Measurements from ENCODE around the gene PMIS2. TPM values are rescaled to one million over a fixed set of nuclear protein-coding genes. Genes with fewer than 3 reads are reported as not detected.

The PMIS2 gene
- total and polyA plus RNA-seq, 2 donors: not detected

DNA sequence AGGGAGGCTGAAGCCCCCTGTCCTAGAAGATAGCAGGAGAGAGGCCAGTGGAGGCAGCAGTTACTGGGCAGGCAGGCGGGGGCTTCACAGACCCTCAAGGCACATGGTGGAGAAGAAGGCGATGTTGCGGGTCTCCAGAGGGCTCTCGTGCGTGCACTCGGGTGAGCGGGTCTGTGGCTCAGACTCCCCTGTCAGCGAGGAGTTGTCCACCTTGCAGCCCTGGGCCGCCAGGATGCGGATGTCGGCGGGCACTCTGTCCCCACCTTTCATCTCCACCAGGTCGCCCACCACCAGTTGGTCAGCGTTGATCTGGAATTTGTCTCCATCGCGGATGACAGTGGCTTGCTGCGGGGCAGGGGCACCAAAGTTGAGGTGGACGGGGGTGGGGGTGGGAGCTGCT is 25.7 kb upstream of the PMIS2 start:
- no peak for DNase-seq (ENCODE audit: extremely low spot score)
- 90% methylated on average over 18 of the region's 18 CpGs for WGBS
- no peak overlapping the region for H3K27ac ChIP-seq (ENCODE audit: low read depth)
- H3K4me3 ChIP-seq (ENCODE audit: low read depth, low read length): no peak overlapping the region
- no peaks in the 10 kb centered on the region for H3K36me3 ChIP-seq (ENCODE audit: insufficient read depth)
- H3K4me1 ChIP-seq (ENCODE audit: insufficient read depth): no peaks in the 10 kb centered on the region

DNA sequence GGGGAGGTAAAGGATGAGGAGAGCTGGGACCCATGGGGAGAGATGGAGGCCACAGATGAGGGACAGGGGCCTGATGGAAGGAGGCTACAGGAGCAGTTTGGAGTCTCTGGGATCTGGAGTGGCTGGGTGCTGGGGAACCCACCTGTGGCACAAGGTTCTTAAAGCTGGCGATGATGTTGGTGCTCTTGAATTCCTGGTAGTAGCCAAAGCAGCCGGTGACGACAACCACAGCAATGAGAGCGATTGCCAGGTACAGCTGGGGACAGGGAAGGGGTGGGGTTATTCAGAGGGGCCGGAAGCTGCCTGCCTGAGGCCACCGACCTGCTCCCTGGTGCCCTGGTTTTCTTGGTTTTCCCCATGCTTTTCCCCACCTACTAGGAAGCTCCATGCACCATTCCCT is 25.3 kb upstream of the PMIS2 start:
- H3K27ac ChIP-seq (ENCODE audit: low read depth): no peak overlapping the region
- H3K36me3 ChIP-seq (ENCODE audit: insufficient read depth): no peaks in the 10 kb centered on the region
- no peak for DNase-seq (ENCODE audit: extremely low spot score)
- H3K4me3 ChIP-seq (ENCODE audit: low read depth, low read length): no peak overlapping the region
- WGBS: 51% methylated on average over 6 of the region's 6 CpGs
- no peaks in the 10 kb centered on the region for H3K4me1 ChIP-seq (ENCODE audit: insufficient read depth)

DNA sequence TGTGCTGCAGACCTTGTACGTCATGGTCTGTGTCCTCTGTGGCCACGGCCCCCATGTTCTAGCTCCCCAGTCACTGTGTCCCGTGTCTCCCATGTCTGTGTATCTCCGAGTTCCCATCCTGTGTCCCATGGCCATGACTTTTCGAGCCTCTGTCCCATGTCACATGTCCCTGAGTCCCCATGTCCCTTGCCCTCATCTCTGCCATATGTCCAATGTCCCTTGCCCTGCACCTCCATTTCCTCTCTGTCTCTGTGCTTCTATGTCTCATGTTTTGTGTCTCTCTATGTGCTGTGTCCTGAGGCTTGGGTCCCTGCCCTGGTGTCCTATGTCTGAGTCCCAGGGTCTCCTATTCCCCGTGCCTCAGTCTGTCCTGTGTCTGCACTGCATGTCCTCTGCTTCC is 24.5 kb upstream of the PMIS2 start:
- no peak for DNase-seq (ENCODE audit: extremely low spot score)
- Histone ChIP-seq H3K27ac (ENCODE audit: low read depth) (no peak overlapping the region), H3K36me3 (ENCODE audit: insufficient read depth) (no peaks in the 10 kb centered on the region), H3K4me3 (ENCODE audit: low read depth, low read length) (no peak overlapping the region), H3K4me1 (ENCODE audit: insufficient read depth) (no peaks in the 10 kb centered on the region)
- 79% methylated on average over 6 of the region's 6 CpGs for WGBS

DNA sequence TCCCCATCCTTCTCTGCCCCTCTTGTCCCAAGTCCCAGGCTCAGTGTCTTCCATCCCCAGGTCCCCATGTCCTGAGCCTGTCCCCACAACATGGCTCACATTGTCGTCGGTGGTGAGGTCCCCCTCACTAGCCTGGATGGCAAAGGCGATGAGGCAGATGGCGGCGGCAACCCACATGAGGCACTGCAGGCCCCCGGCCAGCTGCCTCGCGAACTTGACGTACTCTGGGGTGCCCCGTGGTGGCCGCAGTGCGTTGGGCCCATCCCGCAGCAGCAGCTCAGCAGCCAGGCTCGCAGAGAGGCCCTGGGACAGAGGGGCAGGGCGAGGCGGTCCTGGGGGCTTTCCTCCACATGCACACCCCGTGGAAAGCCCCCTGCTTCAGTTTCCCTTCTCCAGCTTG is 23.6 kb upstream of the PMIS2 start:
- no peak for DNase-seq (ENCODE audit: extremely low spot score)
- 50% methylated on average over 17 of the region's 17 CpGs for WGBS
- no peak overlapping the region for H3K4me3 ChIP-seq (ENCODE audit: low read depth, low read length)
- no peaks in the 10 kb centered on the region for H3K4me1 ChIP-seq (ENCODE audit: insufficient read depth)
- H3K27ac ChIP-seq (ENCODE audit: low read depth): no peak overlapping the region
- no peaks in the 10 kb centered on the region for H3K36me3 ChIP-seq (ENCODE audit: insufficient read depth)

DNA sequence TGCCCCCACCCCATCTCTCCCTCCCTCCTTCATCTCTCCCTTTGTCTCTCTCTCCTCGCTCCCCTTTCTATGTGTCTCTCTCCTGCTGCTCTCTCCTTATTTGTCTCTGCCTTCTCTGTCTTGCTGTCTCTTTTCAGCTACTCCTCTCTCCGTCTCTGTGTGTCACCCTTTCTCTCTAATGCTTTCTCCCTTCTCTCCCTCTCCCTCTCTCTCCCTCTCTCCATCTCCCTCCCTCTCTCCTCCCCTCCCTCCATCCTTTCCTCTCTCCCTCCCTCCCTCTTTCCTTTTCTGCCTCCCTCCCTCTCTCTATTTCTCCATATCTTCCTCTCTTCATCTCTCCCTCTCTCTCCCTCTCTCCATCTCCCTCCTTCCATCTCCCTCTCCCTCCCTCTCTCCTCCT is 23.2 kb upstream of the PMIS2 start:
- H3K36me3 ChIP-seq (ENCODE audit: insufficient read depth): no peaks in the 10 kb centered on the region
- DNase-seq (ENCODE audit: extremely low spot score): no peak
- H3K27ac ChIP-seq (ENCODE audit: low read depth): no peak overlapping the region
- no peaks in the 10 kb centered on the region for H3K4me1 ChIP-seq (ENCODE audit: insufficient read depth)
- 51% methylated on average over 2 of the region's 2 CpGs for WGBS
- no peak overlapping the region for H3K4me3 ChIP-seq (ENCODE audit: low read depth, low read length)

DNA sequence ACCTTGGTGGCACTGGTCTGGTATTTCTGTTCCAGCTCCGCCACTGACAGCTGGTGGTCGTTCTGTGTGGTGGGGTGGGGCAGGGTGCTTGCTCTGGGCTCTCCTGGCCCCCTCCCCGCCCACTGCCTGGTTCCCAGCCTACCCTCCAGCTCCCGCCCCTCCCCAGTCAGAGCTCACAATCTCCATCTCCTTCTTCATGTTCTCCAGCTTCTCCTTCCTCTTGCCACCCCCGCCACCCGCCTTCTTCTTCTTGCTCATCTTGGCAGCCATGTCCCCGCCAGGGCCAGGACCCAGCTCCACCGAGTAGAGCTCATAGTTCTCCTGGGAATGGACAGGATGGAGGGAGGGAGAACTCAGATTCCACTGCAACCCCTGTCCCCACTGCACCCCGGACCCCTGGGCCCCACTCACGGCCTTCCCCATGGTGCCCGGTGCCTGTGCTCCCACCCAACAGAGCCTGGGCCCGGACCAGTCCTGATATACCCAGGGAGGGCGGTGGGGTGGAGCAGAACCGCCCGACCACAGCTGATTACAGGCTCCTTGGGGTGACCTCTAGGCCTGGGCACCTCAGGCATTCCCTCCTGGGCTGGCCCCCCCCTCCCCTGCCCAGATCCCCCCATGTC is 22.7 kb upstream of the PMIS2 start, which contains the start of gene ATP4A:
Gene ATP4A (minus strand): TSS at position 452 of the 623 bp plus-strand sequence. CDS start 29 bp downstream, at position 423.
- Histone ChIP-seq H3K4me1 (ENCODE audit: insufficient read depth) (no peaks in the 10 kb centered on the region), H3K4me3 (ENCODE audit: low read depth, low read length) (no peak within 1 kb of the TSS), H3K27ac (ENCODE audit: low read depth) (no peak within 1 kb of the TSS), H3K36me3 (ENCODE audit: insufficient read depth) (no peaks in the 10 kb centered on the region)
- WGBS: 67% methylated on average over 15 of the region's 15 CpGs
- DNase-seq (ENCODE audit: extremely low spot score): no peak

DNA sequence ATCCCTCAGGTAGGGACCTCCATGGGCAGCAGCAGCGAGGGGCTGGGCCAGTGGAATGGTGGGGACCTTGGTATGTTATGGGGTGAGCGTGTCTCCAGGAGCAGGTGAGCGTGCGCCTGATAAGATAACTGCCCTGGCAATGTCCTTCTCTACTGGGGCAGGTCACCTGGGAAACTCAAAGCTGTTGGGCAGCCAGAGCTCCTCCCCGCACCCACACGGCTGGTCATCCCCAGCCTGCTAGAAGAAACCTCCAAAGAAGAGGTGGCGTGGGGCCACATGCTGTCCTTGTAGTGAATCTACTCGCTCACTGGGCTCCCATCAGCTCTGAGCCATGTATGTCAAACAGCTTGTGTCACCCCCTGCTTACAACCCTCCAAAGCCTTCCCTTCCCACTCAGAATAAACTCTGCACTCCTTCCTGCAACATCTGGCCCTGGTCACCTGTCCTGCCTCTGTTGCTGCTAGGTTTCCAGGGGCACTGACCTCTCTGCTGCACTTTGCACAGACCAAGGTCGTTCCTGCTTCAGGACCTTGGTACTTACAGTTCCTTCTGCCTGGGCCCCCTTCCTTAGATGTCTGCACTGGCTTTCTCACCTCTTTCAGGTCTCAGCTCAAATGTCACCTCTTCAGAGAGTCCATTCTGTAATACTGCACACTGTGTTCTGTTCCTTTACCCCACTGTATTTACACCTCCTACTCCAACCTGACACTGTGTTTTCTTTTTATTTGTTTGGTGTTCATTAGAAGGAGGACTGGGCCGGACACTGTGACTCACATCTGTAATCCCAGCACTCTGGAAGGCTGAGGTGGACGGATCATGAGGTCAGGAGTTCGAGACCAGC is 20.7 kb upstream of the PMIS2 start:
- 79% methylated on average over 12 of the region's 12 CpGs for WGBS
- no peaks in the 10 kb centered on the region for H3K36me3 ChIP-seq (ENCODE audit: insufficient read depth)
- DNase-seq (ENCODE audit: extremely low spot score): no peak
- H3K27ac ChIP-seq (ENCODE audit: low read depth): no peak overlapping the region
- no peak overlapping the region for H3K4me3 ChIP-seq (ENCODE audit: low read depth, low read length)
- no peaks in the 10 kb centered on the region for H3K4me1 ChIP-seq (ENCODE audit: insufficient read depth)

DNA sequence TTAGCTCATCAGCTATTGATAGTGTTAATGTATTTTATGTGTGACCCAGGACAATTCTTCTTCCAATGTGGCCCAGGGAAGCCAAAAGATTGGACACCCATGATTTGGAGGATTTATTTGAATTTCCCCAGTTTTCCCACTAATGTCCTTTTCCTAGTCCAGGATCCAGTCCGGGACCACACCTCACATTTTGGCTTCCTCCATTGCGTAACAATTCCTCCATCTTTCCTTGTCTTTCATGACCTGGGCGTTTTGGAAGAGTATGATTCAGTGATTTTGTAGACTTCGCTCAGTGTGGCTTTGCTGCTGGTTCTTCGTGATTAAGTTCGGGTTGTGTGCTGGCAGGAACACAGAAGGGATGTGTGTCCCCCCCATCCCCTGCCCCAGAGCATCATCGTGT is 19.2 kb upstream of the PMIS2 start:
- no peak overlapping the region for H3K27ac ChIP-seq (ENCODE audit: low read depth)
- no peak overlapping the region for H3K4me3 ChIP-seq (ENCODE audit: low read depth, low read length)
- no peaks in the 10 kb centered on the region for H3K4me1 ChIP-seq (ENCODE audit: insufficient read depth)
- H3K36me3 ChIP-seq (ENCODE audit: insufficient read depth): no peaks in the 10 kb centered on the region
- WGBS: 73% methylated on average over 7 of the region's 7 CpGs
- DNase-seq (ENCODE audit: extremely low spot score): no peak

DNA sequence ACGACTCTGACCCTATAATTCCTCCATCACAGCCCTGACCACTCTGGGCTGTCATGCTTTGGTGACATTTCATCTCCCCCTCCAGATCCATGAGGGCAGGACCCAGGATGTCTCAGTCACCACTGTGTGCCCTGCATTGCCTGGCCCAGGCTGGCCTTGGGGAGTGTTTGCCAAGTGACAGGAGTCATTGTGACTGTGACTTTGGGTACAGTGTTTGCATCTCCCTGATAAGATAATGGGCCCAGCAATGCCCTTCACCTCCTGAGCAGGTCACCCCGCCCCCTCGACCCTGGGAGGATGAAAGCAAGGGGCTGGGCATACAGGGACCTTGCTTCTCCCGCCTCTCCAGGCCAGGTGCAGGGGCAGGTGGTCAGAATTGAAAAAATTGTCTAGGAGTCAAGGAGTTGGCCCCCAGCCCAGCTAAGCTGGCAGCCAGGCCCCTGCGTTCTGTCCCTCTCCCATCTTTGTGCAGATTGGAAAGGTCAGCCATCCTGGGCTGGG is 16.6 kb upstream of the PMIS2 start:
- no peak for DNase-seq (ENCODE audit: extremely low spot score)
- no peaks in the 10 kb centered on the region for H3K4me1 ChIP-seq (ENCODE audit: insufficient read depth)
- 57% methylated on average over 5 of the region's 5 CpGs for WGBS
- H3K4me3 ChIP-seq (ENCODE audit: low read depth, low read length): no peak overlapping the region
- no peaks in the 10 kb centered on the region for H3K36me3 ChIP-seq (ENCODE audit: insufficient read depth)
- no peak overlapping the region for H3K27ac ChIP-seq (ENCODE audit: low read depth)

DNA sequence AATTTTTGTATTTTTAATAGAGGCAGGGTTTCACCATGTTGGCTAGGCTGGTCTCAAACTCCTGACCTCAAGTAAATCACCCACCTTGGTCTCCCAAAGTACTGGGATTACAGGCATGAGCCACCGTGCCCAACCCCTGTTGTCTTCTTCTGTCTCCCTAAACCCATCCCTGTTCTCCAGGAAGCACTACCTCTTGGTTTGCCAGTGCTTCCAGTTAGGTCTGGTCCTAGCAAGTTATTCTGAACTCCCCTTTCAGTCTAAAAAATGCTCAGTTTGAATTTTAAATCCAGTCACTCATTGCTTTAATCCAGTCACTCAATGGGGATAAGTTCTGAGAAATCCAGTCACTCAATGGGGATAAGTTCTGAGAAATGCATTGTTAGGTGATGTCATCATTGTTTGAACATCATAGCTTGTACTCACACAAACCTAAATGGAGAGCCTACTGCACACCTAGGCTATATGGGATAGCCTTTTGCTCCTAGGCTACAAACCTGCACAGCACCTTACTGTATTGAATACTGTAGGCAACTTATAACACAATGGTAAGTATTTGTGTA is 14.5 kb upstream of the PMIS2 start:
- DNase-seq (ENCODE audit: extremely low spot score): no peak
- WGBS: 91% methylated on average over 1 of the region's 1 CpG

DNA sequence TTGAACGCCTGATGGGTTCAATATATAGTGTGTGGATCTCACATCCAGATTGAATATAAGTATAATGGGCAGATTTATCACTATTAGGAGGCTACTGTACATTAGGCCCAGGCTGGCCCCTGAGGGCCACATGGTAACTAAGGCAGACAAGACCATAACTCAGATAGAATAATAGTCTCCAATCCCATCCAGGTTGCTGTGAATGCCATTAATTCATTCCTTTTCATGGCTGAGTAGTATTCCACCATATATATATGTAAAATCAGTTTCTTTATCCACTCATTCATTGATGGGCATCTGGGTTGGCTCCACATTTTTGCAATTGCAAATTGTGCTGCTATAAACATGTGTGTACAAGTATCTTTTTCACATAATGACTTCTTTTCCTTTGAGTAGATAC is 8.1 kb upstream of the PMIS2 start:
- DNase-seq (ENCODE audit: extremely low spot score): no peak
- Histone ChIP-seq H3K27ac (ENCODE audit: low read depth) (no peak overlapping the region), H3K4me1 (ENCODE audit: insufficient read depth) (no peaks in the 10 kb centered on the region), H3K4me3 (ENCODE audit: low read depth, low read length) (no peak overlapping the region), H3K36me3 (ENCODE audit: insufficient read depth) (no peaks in the 10 kb centered on the region)
- 87% methylated on average over 1 of the region's 1 CpG for WGBS

More for the DNA sequence above, 14.5 kb upstream of the PMIS2 start:
- Histone ChIP-seq H3K4me3 (ENCODE audit: low read depth, low read length) (no peak overlapping the region), H3K27ac (ENCODE audit: low read depth) (no peak overlapping the region), H3K36me3 (ENCODE audit: insufficient read depth) (no peaks in the 10 kb centered on the region), H3K4me1 (ENCODE audit: insufficient read depth) (no peaks in the 10 kb centered on the region)

DNA sequence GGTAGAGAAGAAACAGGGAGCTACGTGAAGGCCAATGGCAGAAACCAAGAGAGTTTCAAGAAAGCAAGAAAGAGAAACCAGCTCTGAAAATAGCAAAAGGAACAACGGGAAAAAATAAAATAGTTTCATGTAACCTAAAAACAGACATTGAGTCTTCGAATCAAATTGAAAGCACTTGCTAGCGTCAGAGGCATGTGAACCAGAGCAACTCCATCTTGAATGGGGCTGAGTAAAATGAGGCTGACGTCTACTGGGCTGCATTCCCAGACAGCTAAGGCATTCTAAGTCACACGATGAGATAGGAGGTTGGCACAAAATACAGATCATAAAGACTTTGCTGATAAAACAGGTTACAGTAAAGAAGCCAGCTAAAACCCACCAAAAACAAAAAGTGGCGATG is 7.3 kb upstream of the PMIS2 start:
- WGBS: 49% methylated on average over 7 of the region's 7 CpGs
- no peak for DNase-seq (ENCODE audit: extremely low spot score)
- Histone ChIP-seq H3K4me3 (ENCODE audit: low read depth, low read length) (no peak overlapping the region), H3K27ac (ENCODE audit: low read depth) (no peak overlapping the region), H3K4me1 (ENCODE audit: insufficient read depth) (no peaks in the 10 kb centered on the region), H3K36me3 (ENCODE audit: insufficient read depth) (no peaks in the 10 kb centered on the region)

DNA sequence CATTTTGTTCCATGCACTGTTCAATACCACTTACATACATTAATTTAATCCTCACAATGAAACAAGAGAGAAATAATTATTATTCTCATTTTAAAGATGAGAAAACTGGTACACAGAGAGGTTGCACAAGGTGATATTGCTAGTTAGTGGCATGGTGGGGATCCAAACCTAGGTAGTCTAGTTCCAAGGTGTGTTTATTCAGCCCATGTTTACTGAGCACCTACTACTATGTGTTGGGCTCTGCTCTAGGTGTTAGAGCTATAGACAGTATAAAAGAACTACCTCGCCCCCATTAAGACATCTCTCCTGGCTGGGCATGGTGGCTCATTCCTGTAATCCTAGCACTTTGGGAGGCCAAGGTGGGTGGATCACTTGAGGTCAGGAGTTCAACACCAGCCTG is 3.2 kb upstream of the PMIS2 start:
- no peak overlapping the region for H3K4me3 ChIP-seq (ENCODE audit: low read depth, low read length)
- no peak overlapping the region for H3K27ac ChIP-seq (ENCODE audit: low read depth)
- no peak for DNase-seq (ENCODE audit: extremely low spot score)
- 80% methylated on average over 1 of the region's 1 CpG for WGBS
- no peaks in the 10 kb centered on the region for H3K4me1 ChIP-seq (ENCODE audit: insufficient read depth)
- H3K36me3 ChIP-seq (ENCODE audit: insufficient read depth): no peaks in the 10 kb centered on the region

DNA sequence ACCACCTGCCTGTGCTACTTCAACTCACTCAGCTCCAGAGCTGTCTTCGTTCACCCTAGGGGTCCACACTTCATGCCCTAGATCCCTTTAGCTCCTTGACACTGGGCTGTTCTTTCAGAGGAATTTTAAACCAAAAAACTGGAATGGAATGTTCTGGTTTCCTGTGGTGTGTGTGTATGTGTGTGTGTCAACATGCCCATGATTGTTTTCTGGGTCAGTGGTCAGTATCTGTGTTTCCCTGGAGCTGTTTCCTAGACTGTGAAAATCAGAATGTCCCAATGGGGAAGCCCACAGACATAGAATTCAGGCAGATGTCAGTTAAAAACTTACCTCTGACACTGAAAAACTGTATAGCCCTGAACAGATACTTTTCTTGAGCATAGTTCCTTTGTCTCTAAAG is 1.3 kb downstream of the PMIS2 start:
- Histone ChIP-seq H3K36me3 (ENCODE audit: insufficient read depth) (no peaks in the 10 kb centered on the region), H3K4me3 (ENCODE audit: low read depth, low read length) (no peak overlapping the region), H3K4me1 (ENCODE audit: insufficient read depth) (no peaks in the 10 kb centered on the region), H3K27ac (ENCODE audit: low read depth) (no peak overlapping the region)
- DNase-seq (ENCODE audit: extremely low spot score): no peak
- 43% methylated on average over 1 of the region's 1 CpG for WGBS

All from urinary bladder (tissue), 4 donors.